AG09309 (cell line): ENCODE data around the gene LIPA.

Experiments
- DNase-seq: peaks from one replicate; pipeline ENCODE4 v3.0.0-alpha.2; 2010; ENCODE audit warnings: low read depth
- H3K4me3 ChIP-seq: 2 replicates; pipeline ENCODE4 v1.5.1; 2011; ENCODE audit warnings: mild to moderate bottlenecking, low read depth, low read length, moderate library complexity; ENCODE audit not compliant: control insufficient read depth
- CTCF ChIP-seq: IDR thresholded peaks from 2 replicates; pipeline ENCODE4 v1.5.1; 2011; ENCODE audit warnings: mild to moderate bottlenecking, low read depth, low read length, inconsistent platforms; ENCODE audit not compliant: insufficient read depth, control insufficient read depth; ENCODE audit errors: missing control alignments

Gene LIPA

GRCh38 chr10:89273680-89274079, 22.1 kb upstream of the LIPA start:
- H3K4me3 ChIP-seq: no peak overlapping the region
- TF ChIP-seq CTCF: no peak
- DNase-seq: no peak

- no peak for DNase-seq
- TF ChIP-seq CTCF: no peak
- H3K4me3 ChIP-seq: no peak overlapping the region
Measured at GRCh38 chr10:89271532-89271931, 20.0 kb upstream of the LIPA start.

GRCh38 chr10:89270153-89270483, 18.5 kb upstream of the LIPA start:
- TF ChIP-seq CTCF: no peak
- DNase-seq: no peak
- no peak overlapping the region for H3K4me3 ChIP-seq

GRCh38 chr10:89269433-89270152, 18.0 kb upstream of the LIPA start:
- DNase-seq: no peak
- TF ChIP-seq CTCF: no peak
- no peak overlapping the region for H3K4me3 ChIP-seq

- no peak for TF ChIP-seq CTCF
- H3K4me3 ChIP-seq: no peak overlapping the region
- no peak for DNase-seq
Measured at GRCh38 chr10:89266721-89267453, 15.3 kb upstream of the LIPA start.

GRCh38 chr10:89263531-89263930, 12.0 kb upstream of the LIPA start:
- DNase-seq: no peak
- H3K4me3 ChIP-seq: no peak overlapping the region
- TF ChIP-seq CTCF: no peak

GRCh38 chr10:89263091-89263490, 11.5 kb upstream of the LIPA start:
- no peak for TF ChIP-seq CTCF
- no peak overlapping the region for H3K4me3 ChIP-seq
- DNase-seq: no peak
